ENCODE data around the gene CDR2. TPM values are rescaled to one million over a fixed set of nuclear protein-coding genes. Genes with fewer than 3 reads are reported as not detected.

Gene CDR2
- total and polyA plus RNA-seq, 2 of the 13 experiments (the other 11 are each of a cell fraction or from before 2014, with no cell fraction given): 59.0 to 78.9 TPM

- TF ChIP-seq ZNF574 (CRISPR knock-in tag; IDR thresholded peaks at IDR 0.05) (no peak; the same call in 1 of the 2 replicates), SMYD3 (CRISPR knock-in tag; IDR thresholded peaks at IDR 0.05) (0 out of 2 replicates have a peak, but pooled peaks have one; percentile 54), ZNF570 (CRISPR knock-in tag; IDR thresholded peaks at IDR 0.05; ENCODE audit: borderline replicate concordance) (no peak), MTA1 (CRISPR knock-in tag; IDR thresholded peaks at IDR 0.05; ENCODE audit: borderline replicate concordance) (no peak), ZSCAN25 (CRISPR knock-in tag; IDR thresholded peaks at IDR 0.05) (peak; percentile 11; the same call in 1 of the 2 replicates), ZNF362 (CRISPR knock-in tag; IDR thresholded peaks at IDR 0.05; ENCODE audit: borderline replicate concordance) (peak; percentile 74; the same call in 1 of the 2 replicates)
Observed at GRCh38 chr16:22375963-22376640, 1.7 kb upstream of the CDR2 start (continued).

Data from HepG2 (cell line).